Ovary (tissue), 3 donors: Measurements from ENCODE around the gene CRIM1.

ENCODE experiments used
- EP300 ChIP-seq: sonication (generic); formaldehyde crosslinking; IDR thresholded peaks from one replicate; pipeline ENCODE4 v1.6.1; 2017; ENCODE audit warnings: antibody characterized with exemption
- POLR2A ChIP-seq: fragments of 450-650 bp; IDR thresholded peaks from one replicate; pipeline ENCODE4 v1.6.1; 2017; ENCODE audit warnings: antibody characterized with exemption, mild to moderate bottlenecking, moderate library complexity
- TF ChIP-seq, protein P1 (sequence below), 3 donors: fragments of 450-650 bp in 2 of 3; fragments of 200-600 bp in 1 of 3; IDR thresholded peaks; one replicate each; pipeline versions ENCODE4 v1.5.1 to v1.8.0; 2016 to 2022; ENCODE audit warnings: antibody characterized with exemption in 3 of 3, mild to moderate bottlenecking in 1 of 3
- donor health status: DM: no; HTN: no; CAD: no.

DNA sequence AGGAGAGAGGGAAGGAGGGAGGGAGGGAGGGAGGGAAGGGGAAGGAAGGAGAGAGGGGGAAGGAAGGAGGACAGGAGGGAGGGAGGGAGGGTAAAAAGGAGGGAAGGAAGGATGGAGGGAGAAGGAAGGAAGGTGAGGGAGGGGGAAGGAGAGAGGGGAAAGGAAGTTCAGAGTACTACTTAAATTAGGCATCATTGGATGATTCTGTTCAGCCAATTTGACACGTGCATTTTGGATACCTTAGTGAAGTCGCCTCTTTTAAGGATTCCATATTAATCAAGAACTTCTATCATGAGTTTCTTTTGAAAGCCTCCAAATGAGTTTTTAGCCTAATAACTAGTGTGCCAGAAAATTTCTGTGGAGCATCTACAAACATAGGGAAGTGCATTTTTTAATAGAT is 179.5 kb downstream of the CRIM1 start:
- TF ChIP-seq EP300 (no peak), POLR2A (no peak)
- TF ChIP-seq, protein P1, sequence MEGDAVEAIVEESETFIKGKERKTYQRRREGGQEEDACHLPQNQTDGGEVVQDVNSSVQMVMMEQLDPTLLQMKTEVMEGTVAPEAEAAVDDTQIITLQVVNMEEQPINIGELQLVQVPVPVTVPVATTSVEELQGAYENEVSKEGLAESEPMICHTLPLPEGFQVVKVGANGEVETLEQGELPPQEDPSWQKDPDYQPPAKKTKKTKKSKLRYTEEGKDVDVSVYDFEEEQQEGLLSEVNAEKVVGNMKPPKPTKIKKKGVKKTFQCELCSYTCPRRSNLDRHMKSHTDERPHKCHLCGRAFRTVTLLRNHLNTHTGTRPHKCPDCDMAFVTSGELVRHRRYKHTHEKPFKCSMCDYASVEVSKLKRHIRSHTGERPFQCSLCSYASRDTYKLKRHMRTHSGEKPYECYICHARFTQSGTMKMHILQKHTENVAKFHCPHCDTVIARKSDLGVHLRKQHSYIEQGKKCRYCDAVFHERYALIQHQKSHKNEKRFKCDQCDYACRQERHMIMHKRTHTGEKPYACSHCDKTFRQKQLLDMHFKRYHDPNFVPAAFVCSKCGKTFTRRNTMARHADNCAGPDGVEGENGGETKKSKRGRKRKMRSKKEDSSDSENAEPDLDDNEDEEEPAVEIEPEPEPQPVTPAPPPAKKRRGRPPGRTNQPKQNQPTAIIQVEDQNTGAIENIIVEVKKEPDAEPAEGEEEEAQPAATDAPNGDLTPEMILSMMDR (IDR thresholded peaks at IDR 0.05) = no peak
